Esophagus muscularis mucosa (tissue), 3 donors: ENCODE data around the gene CCL4L2.

Experiments
- POLR2A ChIP-seq: fragments of 450-650 bp; IDR thresholded peaks from one replicate; pipeline ENCODE4 v1.6.1; 2017; ENCODE audit warnings: antibody characterized with exemption, moderate library complexity, mild to moderate bottlenecking, low read depth
- POLR2AphosphoS5 ChIP-seq, 2 donors: sonication (generic); formaldehyde crosslinking; IDR thresholded peaks; one replicate each; pipeline ENCODE4 v1.6.1; 2017; ENCODE audit warnings: antibody characterized with exemption in 2 of 2
- TF ChIP-seq, protein P1 (sequence below), 3 experiments: fragments of 200-600 bp in 2 of 3; fragments of 450-650 bp in 1 of 3; sonication (generic) in 2 of 3; IDR thresholded peaks; one replicate each; pipeline ENCODE4 v1.5.1; 2017 to 2019; ENCODE audit warnings: antibody characterized with exemption in 3 of 3, mild to moderate bottlenecking in 2 of 3, moderate library complexity in 1 of 3

DNA sequence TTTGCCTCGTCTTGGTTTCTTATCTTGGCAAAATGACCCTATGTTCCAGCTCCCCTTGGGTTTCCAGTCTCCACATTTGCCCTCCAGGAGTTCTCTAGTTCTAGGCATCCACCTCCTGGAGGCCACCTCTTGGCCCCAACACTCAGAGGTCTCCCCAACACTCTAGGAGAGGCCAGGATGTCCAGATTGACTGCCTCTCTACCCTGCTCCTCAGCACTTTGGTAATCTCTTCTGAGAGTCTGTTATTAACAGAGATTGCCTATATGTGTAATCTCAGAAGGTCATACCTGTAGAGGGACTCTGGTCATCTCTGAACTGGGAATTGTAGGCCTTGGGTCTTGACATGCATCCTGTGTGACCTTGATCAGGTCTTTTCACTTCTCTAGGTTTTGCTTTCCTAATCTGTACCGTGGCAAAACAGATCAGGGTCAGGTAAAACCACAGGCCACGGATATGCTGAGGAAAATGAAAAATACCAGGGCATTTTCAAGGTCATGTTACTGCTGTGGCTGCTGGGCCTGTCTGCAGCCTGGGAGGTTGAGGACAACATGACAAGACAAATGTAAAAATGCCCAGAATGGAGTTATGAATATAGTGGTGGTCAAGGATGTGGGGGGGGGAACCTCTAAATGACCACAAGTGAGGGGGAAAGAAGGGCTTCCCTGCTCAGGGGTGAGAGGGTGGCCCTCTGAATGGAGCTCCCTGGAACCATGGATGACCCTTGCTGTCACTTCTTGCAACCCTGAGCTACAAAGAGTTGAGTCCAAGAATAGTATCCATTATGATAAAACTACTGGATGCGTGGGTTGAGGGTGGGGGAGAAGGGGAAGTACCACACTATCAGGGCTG is 5.0 kb upstream of the CCL4L2 start:
- TF ChIP-seq, protein P1, sequence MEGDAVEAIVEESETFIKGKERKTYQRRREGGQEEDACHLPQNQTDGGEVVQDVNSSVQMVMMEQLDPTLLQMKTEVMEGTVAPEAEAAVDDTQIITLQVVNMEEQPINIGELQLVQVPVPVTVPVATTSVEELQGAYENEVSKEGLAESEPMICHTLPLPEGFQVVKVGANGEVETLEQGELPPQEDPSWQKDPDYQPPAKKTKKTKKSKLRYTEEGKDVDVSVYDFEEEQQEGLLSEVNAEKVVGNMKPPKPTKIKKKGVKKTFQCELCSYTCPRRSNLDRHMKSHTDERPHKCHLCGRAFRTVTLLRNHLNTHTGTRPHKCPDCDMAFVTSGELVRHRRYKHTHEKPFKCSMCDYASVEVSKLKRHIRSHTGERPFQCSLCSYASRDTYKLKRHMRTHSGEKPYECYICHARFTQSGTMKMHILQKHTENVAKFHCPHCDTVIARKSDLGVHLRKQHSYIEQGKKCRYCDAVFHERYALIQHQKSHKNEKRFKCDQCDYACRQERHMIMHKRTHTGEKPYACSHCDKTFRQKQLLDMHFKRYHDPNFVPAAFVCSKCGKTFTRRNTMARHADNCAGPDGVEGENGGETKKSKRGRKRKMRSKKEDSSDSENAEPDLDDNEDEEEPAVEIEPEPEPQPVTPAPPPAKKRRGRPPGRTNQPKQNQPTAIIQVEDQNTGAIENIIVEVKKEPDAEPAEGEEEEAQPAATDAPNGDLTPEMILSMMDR (IDR thresholded peaks at IDR 0.05) = no peak
- TF ChIP-seq POLR2A = no peak
- TF ChIP-seq POLR2AphosphoS5 (IDR thresholded peaks at IDR 0.05) = no peak
